GM19035 (cell line): ENCODE measurements around the gene RNF214.

Experiments used
- ATAC-seq: cut with Tn5 transposase; IDR thresholded peaks from one replicate; pipeline ENCODE4 v1.9.1; 2021; ENCODE audit not compliant: unreplicated experiment

The RNF214 gene

GRCh38 chr11:117212697-117213355 lies 19.6 kb upstream of the RNF214 start:
- no peak for ATAC-seq

- no peak for ATAC-seq
These were observed 17.9 kb upstream of the RNF214 start for GRCh38 chr11:117214404-117215110.

GRCh38 chr11:117217141-117218084 lies 15.1 kb upstream of the RNF214 start:
- ATAC-seq, result no peak

- no peak for ATAC-seq
These were observed 14.1 kb upstream of the RNF214 start for GRCh38 chr11:117218133-117218915.

- ATAC-seq, result no peak
These were observed 13.5 kb upstream of the RNF214 start for GRCh38 chr11:117219001-117219400.

GRCh38 chr11:117219455-117219854 lies 13.0 kb upstream of the RNF214 start:
- no peak for ATAC-seq

GRCh38 chr11:117219995-117220394 lies 12.5 kb upstream of the RNF214 start:
- ATAC-seq, result no peak

GRCh38 chr11:117220568-117220967 lies 11.9 kb upstream of the RNF214 start:
- ATAC-seq, result no peak

GRCh38 chr11:117220999-117221774 lies 11.3 kb upstream of the RNF214 start:
- no peak for ATAC-seq

- no peak for ATAC-seq
These were observed 10.5 kb upstream of the RNF214 start for GRCh38 chr11:117221775-117222517.

GRCh38 chr11:117222991-117223740 lies 9.3 kb upstream of the RNF214 start:
- ATAC-seq, result no peak

GRCh38 chr11:117223741-117224689 lies 8.5 kb upstream of the RNF214 start:
- ATAC-seq, result no peak

GRCh38 chr11:117225553-117226170 lies 6.8 kb upstream of the RNF214 start:
- no peak for ATAC-seq

GRCh38 chr11:117226388-117227385 lies 5.8 kb upstream of the RNF214 start:
- no peak for ATAC-seq

GRCh38 chr11:117228091-117228490 lies 4.4 kb upstream of the RNF214 start:
- no peak for ATAC-seq

- no peak for ATAC-seq
These were observed 3.1 kb upstream of the RNF214 start for GRCh38 chr11:117229411-117229810.
